Measurements from ENCODE around the gene AKR7A3.

Gene AKR7A3

DNA sequence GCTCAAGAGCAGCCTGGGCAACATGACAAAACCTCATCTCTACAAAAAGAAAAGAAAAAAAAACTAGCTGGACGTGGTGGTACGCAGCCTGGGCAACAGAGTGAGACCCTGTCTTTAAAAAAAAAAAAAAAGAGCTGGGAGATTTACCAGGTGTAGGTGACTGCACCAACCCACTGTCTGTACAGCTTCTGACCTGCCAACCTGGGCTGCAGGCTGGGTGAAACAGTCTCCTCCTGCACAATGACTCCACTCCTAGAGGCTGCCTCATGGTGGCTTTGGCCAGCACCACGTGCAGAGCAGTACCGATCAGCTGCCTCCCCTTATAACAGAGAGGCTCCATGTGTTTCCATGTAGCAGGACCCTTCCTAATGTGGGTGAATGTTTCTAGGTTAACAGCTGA, 33.3 kb downstream of the AKR7A3 start:
- no peak overlapping the region for H4K8ac ChIP-seq (ENCODE audit: low read length)
- no peak overlapping the region for H3K4me3 ChIP-seq (ENCODE audit: insufficient read depth in 1 of 2, low read depth in 1 of 2, low read length in 2 of 2)
- H3K27me3 ChIP-seq (ENCODE audit: control insufficient read depth in 1 of 2, insufficient read depth in 1 of 2, low read length in 2 of 2): no peaks in the 10 kb centered on the region
- no peak overlapping the region for H3K4me2 ChIP-seq (ENCODE audit: low read length, poor library complexity, severe bottlenecking)
- no peak overlapping the region for H3K27ac ChIP-seq (ENCODE audit: low read length, poor library complexity, severe bottlenecking)
- no peak overlapping the region for H4K91ac ChIP-seq (ENCODE audit: low read length)
- WGBS: 94% methylated on average over 4 of the region's 4 CpGs
- H2AFZ ChIP-seq (ENCODE audit: low read depth, low read length): no peak overlapping the region
- no peak overlapping the region for H2AK5ac ChIP-seq (ENCODE audit: low read length, severe bottlenecking)
- no peak overlapping the region for H2BK15ac ChIP-seq (ENCODE audit: low read depth, poor library complexity, severe bottlenecking)
- no peaks in the 10 kb centered on the region for H3K9me3 ChIP-seq (ENCODE audit: control insufficient read depth, low read length)
- H3K79me1 ChIP-seq (replicated peaks; ENCODE audit: low read length, poor library complexity, severe bottlenecking): peaks cover 31% of the 10 kb centered on the region
- no peak overlapping the region for H2BK5ac ChIP-seq (ENCODE audit: low read depth, low read length, poor library complexity, severe bottlenecking)
- H2BK120ac ChIP-seq (ENCODE audit: low read depth, low read length): no peak overlapping the region
- H3K23ac ChIP-seq (ENCODE audit: low read length in 2 of 2): no peak overlapping the region
- H3K4ac ChIP-seq (ENCODE audit: low read depth in 1 of 2, low read length in 2 of 2): no peak overlapping the region
- no peak overlapping the region for H3K14ac ChIP-seq (ENCODE audit: low read length in 2 of 2)
- DNase-seq: no peak
- peaks cover 18% of the 10 kb centered on the region for H3K4me1 ChIP-seq (ENCODE audit: control insufficient read depth, insufficient read depth, low read depth, low read length)
- no peak overlapping the region for H3K18ac ChIP-seq (ENCODE audit: low read depth in 1 of 2, low read length in 2 of 2)
- peaks cover 51% of the 10 kb centered on the region in 2 experiments for H3K36me3 ChIP-seq (ENCODE audit: control insufficient read depth in 1 of 2, insufficient read depth in 2 of 2, low read depth in 1 of 2, low read length in 2 of 2)
- no peak overlapping the region for H2BK12ac ChIP-seq (ENCODE audit: low read length in 2 of 2)
- H3K9ac ChIP-seq (ENCODE audit: low read length): no peak overlapping the region

GRCh38 chr1:19254416-19254815, 34.2 kb downstream of the AKR7A3 start:
- no peak overlapping the region for H2BK15ac ChIP-seq (ENCODE audit: low read depth, poor library complexity, severe bottlenecking)
- no peak for DNase-seq
- no peak overlapping the region for H3K27ac ChIP-seq (ENCODE audit: low read length, poor library complexity, severe bottlenecking)
- no peak overlapping the region for H3K4me2 ChIP-seq (ENCODE audit: low read length, poor library complexity, severe bottlenecking)
- no peak overlapping the region for H2BK120ac ChIP-seq (ENCODE audit: low read depth, low read length)
- H3K4ac ChIP-seq (ENCODE audit: low read depth in 1 of 2, low read length in 2 of 2): no peak overlapping the region
- H3K23ac ChIP-seq (ENCODE audit: low read length in 2 of 2): no peak overlapping the region
- peaks cover 43 to 45% of the 10 kb centered on the region in 2 experiments for H3K36me3 ChIP-seq (ENCODE audit: control insufficient read depth in 1 of 2, insufficient read depth in 2 of 2, low read depth in 1 of 2, low read length in 2 of 2)
- H2AFZ ChIP-seq (ENCODE audit: low read depth, low read length): no peak overlapping the region
- peaks cover 18% of the 10 kb centered on the region for H3K4me1 ChIP-seq (ENCODE audit: control insufficient read depth, insufficient read depth, low read depth, low read length)
- H4K8ac ChIP-seq (ENCODE audit: low read length): no peak overlapping the region
- no peaks in the 10 kb centered on the region for H3K27me3 ChIP-seq (ENCODE audit: control insufficient read depth in 1 of 2, insufficient read depth in 1 of 2, low read length in 2 of 2)
- H3K79me1 ChIP-seq (replicated peaks; ENCODE audit: low read length, poor library complexity, severe bottlenecking): peaks cover 31% of the 10 kb centered on the region
- H3K9me3 ChIP-seq (ENCODE audit: control insufficient read depth, low read length): no peaks in the 10 kb centered on the region
- no peak overlapping the region for H2BK5ac ChIP-seq (ENCODE audit: low read depth, low read length, poor library complexity, severe bottlenecking)
- no peak overlapping the region for H2AK5ac ChIP-seq (ENCODE audit: low read length, severe bottlenecking)
- no peak overlapping the region for H2BK12ac ChIP-seq (ENCODE audit: low read length in 2 of 2)
- no peak overlapping the region for H3K9ac ChIP-seq (ENCODE audit: low read length)
- H3K18ac ChIP-seq (ENCODE audit: low read depth in 1 of 2, low read length in 2 of 2): no peak overlapping the region
- no peak overlapping the region for H3K4me3 ChIP-seq (ENCODE audit: insufficient read depth in 1 of 2, low read depth in 1 of 2, low read length in 2 of 2)
- no peak overlapping the region for H3K14ac ChIP-seq (ENCODE audit: low read length in 2 of 2)
- no peak overlapping the region for H4K91ac ChIP-seq (ENCODE audit: low read length)

DNA sequence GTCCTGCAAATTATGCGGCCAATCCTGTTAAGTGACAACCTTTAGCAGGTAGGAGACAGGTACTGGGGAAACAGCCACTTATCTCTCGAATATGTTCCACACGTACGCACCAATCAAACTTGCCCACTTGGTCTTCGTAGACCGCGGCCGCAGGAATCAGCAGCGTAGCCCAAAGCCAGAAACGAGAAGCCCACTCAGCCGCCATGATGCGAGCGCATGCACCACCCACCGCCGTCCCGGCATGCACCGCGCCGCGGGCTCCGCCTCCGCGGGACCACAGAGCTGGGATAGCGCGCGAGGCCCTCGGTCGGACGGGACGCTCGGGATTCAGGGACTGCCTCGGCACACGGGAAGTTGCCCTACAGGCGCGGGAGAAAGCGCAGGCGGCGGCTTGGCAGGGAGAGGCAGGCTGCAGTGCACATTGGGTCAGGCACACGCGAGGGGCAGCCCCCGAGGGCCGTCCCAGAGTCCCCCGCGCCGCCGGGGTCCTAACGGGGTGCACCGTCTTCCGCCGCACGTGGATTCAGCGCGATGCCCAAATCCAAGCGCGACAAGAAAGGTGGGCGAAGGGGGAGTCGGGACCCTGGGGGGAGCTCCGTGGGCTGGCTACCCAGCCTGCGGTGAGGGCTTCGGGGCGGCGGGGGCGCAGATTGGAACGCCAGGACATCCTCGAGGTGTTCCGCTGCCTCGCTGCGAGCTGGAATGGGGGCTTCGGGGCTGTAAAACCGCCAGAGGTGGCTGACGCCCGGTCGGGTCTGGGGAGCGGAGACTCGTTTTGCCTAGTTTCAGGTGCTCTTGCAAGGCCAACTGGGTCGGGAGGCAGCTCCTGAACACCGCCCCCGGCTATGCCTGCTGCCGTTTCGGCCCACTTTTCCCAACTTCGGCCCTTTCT, 37.0 kb downstream of the AKR7A3 start, which contains the start of the genes EMC1 and MRTO4:
TSS of gene EMC1 (minus strand) at position 220 of the 892 bp plus-strand sequence. CDS start at position 205, 15 bp downstream.
TSS of gene MRTO4 (plus strand) at position 501 of the 892 bp plus-strand sequence. CDS start at position 532, 31 bp downstream.
- peak within 1 kb of the TSS; percentile 98 to 99 for H3K18ac ChIP-seq (ENCODE audit: low read depth in 1 of 2, low read length in 2 of 2)
- H3K14ac ChIP-seq (ENCODE audit: low read length in 2 of 2): peak within 1 kb of the TSS in 1 of 2 experiments; percentile 96
- H2AK5ac ChIP-seq (ENCODE audit: low read length, severe bottlenecking): peak within 1 kb of the TSS; percentile 71
- H2BK5ac ChIP-seq (ENCODE audit: low read depth, low read length, poor library complexity, severe bottlenecking): peak within 1 kb of the TSS; percentile 100
- H3K4ac ChIP-seq (ENCODE audit: low read depth in 1 of 2, low read length in 2 of 2): peak within 1 kb of the TSS; percentile 85 to 94
- peaks cover 16 to 26% of the 10 kb centered on the region in 2 experiments for H3K36me3 ChIP-seq (ENCODE audit: control insufficient read depth in 1 of 2, insufficient read depth in 2 of 2, low read depth in 1 of 2, low read length in 2 of 2)
- H4K8ac ChIP-seq (ENCODE audit: low read length): peak within 1 kb of the TSS; percentile 99
- H3K4me2 ChIP-seq (ENCODE audit: low read length, poor library complexity, severe bottlenecking): peak within 1 kb of the TSS; percentile 98
- peaks cover 18% of the 10 kb centered on the region for H3K4me1 ChIP-seq (ENCODE audit: control insufficient read depth, insufficient read depth, low read depth, low read length)
- H3K9me3 ChIP-seq (ENCODE audit: control insufficient read depth, low read length): no peaks in the 10 kb centered on the region
- H3K4me3 ChIP-seq (ENCODE audit: insufficient read depth in 1 of 2, low read depth in 1 of 2, low read length in 2 of 2): peak within 1 kb of the TSS; percentile 92 to 94
- peak; percentile 89 for DNase-seq
- no peaks in the 10 kb centered on the region for H3K27me3 ChIP-seq (ENCODE audit: control insufficient read depth in 1 of 2, insufficient read depth in 1 of 2, low read length in 2 of 2)
- H4K91ac ChIP-seq (ENCODE audit: low read length): peak within 1 kb of the TSS; percentile 100
- peak within 1 kb of the TSS; percentile 99 for H3K27ac ChIP-seq (ENCODE audit: low read length, poor library complexity, severe bottlenecking)
- H3K79me1 ChIP-seq (replicated peaks; ENCODE audit: low read length, poor library complexity, severe bottlenecking): peaks cover 18% of the 10 kb centered on the region
- H2BK120ac ChIP-seq (ENCODE audit: low read depth, low read length): peak within 1 kb of the TSS; percentile 73
- peak within 1 kb of the TSS in 1 of 2 experiments; percentile 91 for H2BK12ac ChIP-seq (ENCODE audit: low read length in 2 of 2)
- peak within 1 kb of the TSS; percentile 68 for H2AFZ ChIP-seq (ENCODE audit: low read depth, low read length)
- H3K9ac ChIP-seq (ENCODE audit: low read length): peak within 1 kb of the TSS; percentile 98
- under 1% methylated on average over 71 of the region's 81 CpGs for WGBS
- H2BK15ac ChIP-seq (ENCODE audit: low read depth, poor library complexity, severe bottlenecking): peak within 1 kb of the TSS; percentile 82
- H3K23ac ChIP-seq (ENCODE audit: low read length in 2 of 2): peak within 1 kb of the TSS in 1 of 2 experiments; percentile 94

GRCh38 chr1:19250629-19251304, 37.8 kb downstream of the AKR7A3 start:
- no peak overlapping the region for H2AFZ ChIP-seq (ENCODE audit: low read depth, low read length)
- no peaks in the 10 kb centered on the region for H3K27me3 ChIP-seq (ENCODE audit: control insufficient read depth in 1 of 2, insufficient read depth in 1 of 2, low read length in 2 of 2)
- peak; percentile 22 for DNase-seq
- H4K8ac ChIP-seq (ENCODE audit: low read length): peak overlapping the region; percentile 59
- no peak overlapping the region for H3K23ac ChIP-seq (ENCODE audit: low read length in 2 of 2)
- peaks cover 12% of the 10 kb centered on the region for H3K79me1 ChIP-seq (replicated peaks; ENCODE audit: low read length, poor library complexity, severe bottlenecking)
- peak overlapping the region in 1 of 2 experiments; percentile 62 for H3K4ac ChIP-seq (ENCODE audit: low read depth in 1 of 2, low read length in 2 of 2)
- H3K9ac ChIP-seq (ENCODE audit: low read length): peak overlapping the region; percentile 98
- H2AK5ac ChIP-seq (ENCODE audit: low read length, severe bottlenecking): peak overlapping the region; percentile 71
- no peaks in the 10 kb centered on the region for H3K9me3 ChIP-seq (ENCODE audit: control insufficient read depth, low read length)
- peak overlapping the region; percentile 86 to 98 for H3K18ac ChIP-seq (ENCODE audit: low read depth in 1 of 2, low read length in 2 of 2)
- peaks cover 18% of the 10 kb centered on the region for H3K4me1 ChIP-seq (ENCODE audit: control insufficient read depth, insufficient read depth, low read depth, low read length)
- peaks cover 8 to 20% of the 10 kb centered on the region in 2 experiments for H3K36me3 ChIP-seq (ENCODE audit: control insufficient read depth in 1 of 2, insufficient read depth in 2 of 2, low read depth in 1 of 2, low read length in 2 of 2)
- H3K27ac ChIP-seq (ENCODE audit: low read length, poor library complexity, severe bottlenecking): peak overlapping the region; percentile 67
- H2BK5ac ChIP-seq (ENCODE audit: low read depth, low read length, poor library complexity, severe bottlenecking): no peak overlapping the region
- no peak overlapping the region for H3K14ac ChIP-seq (ENCODE audit: low read length in 2 of 2)
- WGBS: 10% methylated on average over 14 of the region's 14 CpGs
- H2BK120ac ChIP-seq (ENCODE audit: low read depth, low read length): no peak overlapping the region
- no peak overlapping the region for H4K91ac ChIP-seq (ENCODE audit: low read length)
- peak overlapping the region; percentile 98 for H3K4me2 ChIP-seq (ENCODE audit: low read length, poor library complexity, severe bottlenecking)
- no peak overlapping the region for H2BK15ac ChIP-seq (ENCODE audit: low read depth, poor library complexity, severe bottlenecking)
- H2BK12ac ChIP-seq (ENCODE audit: low read length in 2 of 2): no peak overlapping the region
- H3K4me3 ChIP-seq (ENCODE audit: insufficient read depth in 1 of 2, low read depth in 1 of 2, low read length in 2 of 2): peak overlapping the region; percentile 92 to 94
